GM10248 (cell line): ENCODE results near the gene HPS6.
A peak's percentile ranks its signal among the peaks of the same experiment; 100 is the strongest.

ENCODE experiments used
- CTCF ChIA-PET: fragments of 300-600 bp; sonication (Branson Sonifier 250); formaldehyde crosslinking; extraction: SDS; loops from one replicate; lab custom pipeline; 2021; ENCODE audit warnings: antibody characterized with exemption; lab: Yijun Ruan, JAX
- POLR2A ChIA-PET: fragments of 350-650 bp; sonication (Branson Sonifier 250); formaldehyde crosslinking; extraction: SDS; loops from one replicate; lab custom pipeline; 2020; ENCODE audit warnings: antibody characterized with exemption; lab: Yijun Ruan, JAX
- DNase-seq: peaks from one replicate; pipeline ENCODE4 v3.0.0; 2012; ENCODE audit errors: extremely low spot score
- TF ChIP-seq, protein P1 (sequence below): IDR thresholded peaks from 2 replicates; pipeline ENCODE4 v1.5.1; 2012; ENCODE audit warnings: mild to moderate bottlenecking, low read depth; ENCODE audit errors: extremely low read depth, missing control alignments, control extremely low read depth

HPS6 gene

DNA sequence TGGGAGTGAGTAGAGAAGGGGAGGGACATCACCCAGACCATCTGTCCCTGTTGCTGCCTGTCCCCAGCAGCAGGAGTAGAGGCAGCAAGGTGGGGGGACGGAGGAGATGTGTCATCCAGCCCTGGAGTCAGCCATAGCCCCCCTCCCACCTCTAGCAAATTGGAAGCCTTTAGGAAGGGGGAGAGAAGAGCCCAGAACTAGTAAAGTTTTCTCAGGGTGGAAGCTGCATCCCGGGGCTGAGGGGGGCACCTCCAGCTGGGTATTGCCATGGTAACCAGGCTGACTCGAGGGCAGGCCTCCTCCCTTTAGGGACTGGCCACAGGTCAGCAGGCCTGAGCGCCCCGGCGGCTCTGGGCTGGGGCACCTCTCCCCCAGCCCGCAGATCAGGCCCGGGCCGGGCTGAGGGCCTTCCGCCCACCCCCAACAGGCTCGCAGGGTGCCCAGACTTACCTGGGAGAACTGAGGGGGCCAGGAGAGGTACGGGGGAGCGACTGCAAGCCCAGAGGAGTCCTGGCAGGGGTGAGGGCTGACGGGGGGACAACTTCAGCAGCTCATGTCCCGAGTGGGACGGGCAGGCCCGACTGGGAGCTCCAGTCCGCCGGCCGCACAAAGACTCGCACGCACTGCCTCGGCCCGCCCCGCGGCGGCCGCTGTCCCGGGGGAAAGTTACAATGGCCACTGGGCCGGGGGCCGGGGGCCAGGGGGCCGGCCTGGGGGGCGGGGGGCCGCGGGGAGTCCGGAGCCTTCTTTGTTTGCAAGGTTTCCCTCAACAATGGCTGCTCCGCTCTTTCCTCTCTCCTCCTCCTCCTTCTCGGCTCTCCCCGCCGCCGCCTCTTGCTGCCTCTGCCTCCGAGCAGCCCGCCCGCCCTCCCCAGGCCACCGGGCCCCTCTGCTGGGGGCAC, 49.1 kb downstream of the HPS6 start:
- ChIA-PET CTCF (interaction anchor here (1.0 to 3.6 kb wide), 9 partner anchors 9 to 273 kb away, joined by 3 to 13 read pairs (median 5); no protein-coding TSS in a partner anchor), POLR2A (interaction anchor here (0.7 to 1.0 kb wide), 7 partner anchors 9 to 295 kb away, joined by 3 to 4 read pairs (median 3); no protein-coding TSS in a partner anchor)
- TF ChIP-seq, protein P1, sequence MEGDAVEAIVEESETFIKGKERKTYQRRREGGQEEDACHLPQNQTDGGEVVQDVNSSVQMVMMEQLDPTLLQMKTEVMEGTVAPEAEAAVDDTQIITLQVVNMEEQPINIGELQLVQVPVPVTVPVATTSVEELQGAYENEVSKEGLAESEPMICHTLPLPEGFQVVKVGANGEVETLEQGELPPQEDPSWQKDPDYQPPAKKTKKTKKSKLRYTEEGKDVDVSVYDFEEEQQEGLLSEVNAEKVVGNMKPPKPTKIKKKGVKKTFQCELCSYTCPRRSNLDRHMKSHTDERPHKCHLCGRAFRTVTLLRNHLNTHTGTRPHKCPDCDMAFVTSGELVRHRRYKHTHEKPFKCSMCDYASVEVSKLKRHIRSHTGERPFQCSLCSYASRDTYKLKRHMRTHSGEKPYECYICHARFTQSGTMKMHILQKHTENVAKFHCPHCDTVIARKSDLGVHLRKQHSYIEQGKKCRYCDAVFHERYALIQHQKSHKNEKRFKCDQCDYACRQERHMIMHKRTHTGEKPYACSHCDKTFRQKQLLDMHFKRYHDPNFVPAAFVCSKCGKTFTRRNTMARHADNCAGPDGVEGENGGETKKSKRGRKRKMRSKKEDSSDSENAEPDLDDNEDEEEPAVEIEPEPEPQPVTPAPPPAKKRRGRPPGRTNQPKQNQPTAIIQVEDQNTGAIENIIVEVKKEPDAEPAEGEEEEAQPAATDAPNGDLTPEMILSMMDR, result no peak
- DNase-seq, result peak; percentile 52

DNA sequence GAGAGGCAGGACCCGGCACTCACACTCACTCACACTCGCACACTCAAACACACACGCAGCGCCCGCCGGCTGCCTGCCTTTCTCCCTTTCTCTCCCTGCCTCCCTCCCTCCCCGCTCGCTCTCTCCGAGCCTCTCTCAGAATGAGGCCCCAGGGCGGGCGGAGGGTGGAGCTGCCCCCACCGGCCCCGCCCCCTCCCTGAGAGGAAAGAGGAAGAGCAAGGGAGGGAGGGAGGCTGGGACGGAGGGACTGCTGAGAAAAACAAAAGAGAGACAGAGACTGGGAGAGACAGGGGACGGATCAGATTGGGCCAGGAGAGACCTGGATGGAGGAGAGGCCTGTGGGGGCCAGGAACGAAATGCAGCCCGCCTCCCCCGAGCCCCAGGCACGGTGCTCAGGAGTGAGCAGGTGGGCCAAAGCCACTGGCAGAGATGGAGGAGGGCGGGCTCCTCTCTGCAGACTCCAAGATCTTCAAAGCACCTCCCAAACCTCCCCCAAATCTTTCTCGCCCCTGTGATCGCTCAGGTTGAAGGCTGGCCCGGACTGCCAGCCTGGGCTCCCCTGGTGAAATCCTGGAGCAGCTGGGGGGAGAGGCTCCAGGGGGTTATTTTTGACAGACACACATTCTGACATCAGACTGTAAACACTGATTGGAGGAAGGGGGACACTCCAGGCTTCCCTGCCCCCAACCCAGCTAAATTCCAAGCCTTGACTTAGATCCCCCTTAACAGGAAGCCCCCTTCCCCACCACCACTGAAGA, 49.9 kb downstream of the HPS6 start:
- peak; percentile 90 for DNase-seq
- CTCF ChIA-PET, result interaction anchor here (0.6 to 3.6 kb wide), 5 partner anchors 8 to 274 kb away, joined by 3 to 13 read pairs (median 6); no protein-coding TSS in a partner anchor
- TF ChIP-seq, protein P1, result no peak
- POLR2A ChIA-PET, result interaction anchor here (0.6 to 1.0 kb wide), 5 partner anchors 10 to 297 kb away, joined by 3 read pairs; partner anchors contain the start of gene OGA

DNA sequence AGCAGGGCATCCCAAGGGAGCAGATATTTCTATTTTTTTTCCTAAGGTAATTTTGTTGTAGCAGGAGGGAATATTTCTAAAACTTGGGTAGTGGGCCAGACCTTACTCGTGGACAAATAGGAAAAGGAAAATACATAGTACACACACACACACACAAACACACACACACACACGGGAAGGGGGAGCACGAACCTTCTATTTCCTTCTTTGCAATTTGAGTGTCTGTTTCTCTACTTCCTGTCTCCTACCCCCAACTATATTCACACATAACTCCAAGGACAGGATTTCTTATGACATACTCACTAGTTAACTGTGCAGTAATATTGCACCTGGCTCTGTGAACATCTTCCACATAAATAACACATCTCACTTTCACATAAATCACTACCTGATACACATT, 50.6 kb downstream of the HPS6 start:
- POLR2A ChIA-PET, result no interaction called here
- DNase-seq, result no peak
- CTCF ChIA-PET, result interaction anchor here (1.6 to 3.8 kb wide), 3 partner anchors 16 to 275 kb away, joined by 4 to 21 read pairs (median 6); partner anchors contain the start of gene PPRC1
- TF ChIP-seq, protein P1, result no peak

DNA sequence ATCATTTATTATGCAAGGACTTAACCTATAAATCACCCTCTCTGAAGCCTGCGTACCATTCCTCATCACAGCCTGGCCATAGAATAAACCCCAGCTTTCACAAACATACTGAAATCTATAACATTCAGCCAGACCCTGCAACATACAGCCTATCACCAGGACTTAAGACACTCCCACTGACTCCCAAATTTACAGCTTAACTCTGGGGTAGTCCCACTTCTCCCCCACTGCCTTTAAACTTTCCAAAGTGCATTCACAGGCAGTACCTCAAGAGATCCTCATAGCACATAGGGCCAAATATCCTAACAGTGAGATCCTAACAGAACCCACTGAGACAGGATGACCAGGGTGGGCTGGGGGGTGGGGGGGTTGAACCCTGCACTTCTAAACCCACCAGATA, 51.5 kb downstream of the HPS6 start:
- TF ChIP-seq, protein P1, result no peak
- CTCF ChIA-PET, result interaction anchor here (1.3 to 3.8 kb wide), 2 partner anchors 15 to 43 kb away, joined by 6 to 21 read pairs; partner anchors contain the start of gene PPRC1
- POLR2A ChIA-PET, result no interaction called here

More for the DNA sequence above, 51.5 kb downstream of the HPS6 start:
- DNase-seq, result no peak
